H9 (cell line): ENCODE measurements around the gene SPTBN5. TPM values are rescaled to one million over a fixed set of nuclear protein-coding genes. Genes with fewer than 3 reads are reported as not detected.

Experiments
- DNase-seq: peaks from one replicate; pipeline ENCODE4 v3.0.0-alpha.2; 2017
- H2AFZ ChIP-seq: one replicate; pipeline ENCODE4 v1.6.1; 2013; ENCODE audit warnings: mild to moderate bottlenecking, low read length, control low read depth, moderate library complexity
- H2AK5ac ChIP-seq: 2 replicates; pipeline ENCODE4 v1.6.1; 2013; ENCODE audit warnings: low read length, control low read depth, mixed read lengths; ENCODE audit not compliant: insufficient read length
- H2BK120ac ChIP-seq: one replicate; pipeline ENCODE4 v1.6.1; 2013; ENCODE audit warnings: low read depth, mild to moderate bottlenecking, low read length, control low read depth, inconsistent platforms; ENCODE audit not compliant: poor library complexity, severe bottlenecking
- H2BK12ac ChIP-seq: 2 replicates; pipeline ENCODE4 v1.6.1; 2013; ENCODE audit warnings: low read length, control low read depth, mixed read lengths, low read depth; ENCODE audit not compliant: insufficient read length
- H2BK15ac ChIP-seq: 2 replicates; pipeline ENCODE4 v1.6.1; 2013; ENCODE audit warnings: low read depth, low read length, control low read depth
- H2BK20ac ChIP-seq: one replicate; pipeline ENCODE4 v1.6.1; 2013; ENCODE audit warnings: low read depth, mild to moderate bottlenecking, low read length, control low read depth, inconsistent platforms; ENCODE audit not compliant: poor library complexity, severe bottlenecking
- H2BK5ac ChIP-seq: 2 replicates; pipeline ENCODE4 v1.6.1; 2013; ENCODE audit warnings: low read length, control low read depth, mixed read lengths; ENCODE audit not compliant: insufficient read length
- H3K14ac ChIP-seq: 2 replicates; pipeline ENCODE4 v1.6.1; 2013; ENCODE audit warnings: low read length, control low read depth; ENCODE audit not compliant: insufficient read depth
- H3K18ac ChIP-seq: 2 replicates; pipeline ENCODE4 v1.6.1; 2013; ENCODE audit warnings: low read depth, mild to moderate bottlenecking, mixed read lengths, low read length, control low read depth; ENCODE audit not compliant: insufficient read length
- H3K23ac ChIP-seq: 2 replicates; pipeline ENCODE4 v1.6.1; 2013; ENCODE audit warnings: low read length, control low read depth, mixed read lengths, low read depth; ENCODE audit not compliant: insufficient read length
- H3K23me2 ChIP-seq: 2 replicates; pipeline ENCODE4 v1.6.1; 2013; ENCODE audit warnings: low read depth, mild to moderate bottlenecking, mixed read lengths, low read length, control low read depth; ENCODE audit not compliant: insufficient read length, poor library complexity, severe bottlenecking
- H3K27ac ChIP-seq: 2 replicates; pipeline ENCODE4 v1.5.1; 2013; ENCODE audit warnings: low read length, control low read depth, mixed read lengths, low read depth; ENCODE audit not compliant: insufficient read length
- H3K27me3 ChIP-seq: 2 replicates; pipeline ENCODE4 v1.6.1; 2013; ENCODE audit warnings: low read length, control low read depth, inconsistent platforms; ENCODE audit not compliant: insufficient read depth
- H3K4ac ChIP-seq: 2 replicates; pipeline ENCODE4 v1.6.1; 2013; ENCODE audit warnings: low read depth, mild to moderate bottlenecking, control low read depth, inconsistent platforms, low read length, moderate library complexity
- H3K4me1 ChIP-seq: 2 replicates; pipeline ENCODE4 v1.6.1; 2013; ENCODE audit warnings: low read length, control low read depth, inconsistent platforms; ENCODE audit not compliant: insufficient read depth
- H3K4me2 ChIP-seq: 2 replicates; pipeline ENCODE4 v1.6.1; 2013; ENCODE audit warnings: low read length, control low read depth, mixed read lengths; ENCODE audit not compliant: insufficient read length, insufficient read depth
- H3K56ac ChIP-seq: 2 replicates; pipeline ENCODE4 v1.6.1; 2013; ENCODE audit warnings: low read depth, mild to moderate bottlenecking, mixed read lengths, low read length, control low read depth; ENCODE audit not compliant: insufficient read length
- H3K79me1 ChIP-seq: 2 replicates; pipeline ENCODE4 v1.6.1; 2013; ENCODE audit warnings: low read depth, mild to moderate bottlenecking, moderate library complexity, low read length, control low read depth, inconsistent platforms; ENCODE audit not compliant: insufficient read depth, poor library complexity, severe bottlenecking
- H3K79me2 ChIP-seq: 2 replicates; pipeline ENCODE4 v1.6.1; 2013; ENCODE audit warnings: low read length, control low read depth, inconsistent platforms; ENCODE audit not compliant: insufficient read depth
- H3K9ac ChIP-seq: 2 replicates; pipeline ENCODE4 v1.6.1; 2013; ENCODE audit warnings: low read length, control low read depth, mixed read lengths; ENCODE audit not compliant: insufficient read length; ENCODE audit errors: extremely low read depth
- H3K9me3 ChIP-seq: one replicate; pipeline ENCODE4 v1.6.1; 2013; ENCODE audit warnings: low read depth, low read length, inconsistent platforms; ENCODE audit not compliant: control insufficient read depth
- H3T11ph ChIP-seq: one replicate; pipeline ENCODE4 v1.6.1; 2013; ENCODE audit warnings: mild to moderate bottlenecking, low read length, control low read depth, inconsistent platforms
- H4K20me1 ChIP-seq: one replicate; pipeline ENCODE4 v1.6.1; 2013; ENCODE audit not compliant: control insufficient read depth, insufficient read length, insufficient read depth
- H4K5ac ChIP-seq: 2 replicates; pipeline ENCODE4 v1.6.1; 2013; ENCODE audit warnings: low read depth, mild to moderate bottlenecking, mixed read lengths, low read length, control low read depth; ENCODE audit not compliant: insufficient read length
- H4K8ac ChIP-seq: replicated peaks from 2 replicates; pipeline ENCODE4 v1.6.1; 2013; ENCODE audit warnings: low read length, control low read depth, mixed read lengths, low read depth; ENCODE audit not compliant: insufficient read length
- H4K91ac ChIP-seq: 2 replicates; pipeline ENCODE4 v1.6.1; 2013; ENCODE audit warnings: low read depth, mild to moderate bottlenecking, moderate library complexity, mixed read lengths, low read length, control low read depth; ENCODE audit not compliant: insufficient read length
- H3K27ac Mint-ChIP-seq, 3 experiments: 2 replicates in 2 of 3; 3 replicates in 1 of 3; pipeline ENCODE4 v1.8.0; 2020 to 2021; ENCODE audit warnings: mixed read lengths in 3 of 3, mild to moderate bottlenecking in 1 of 3, moderate library complexity in 1 of 3
- H3K27me3 Mint-ChIP-seq: 2 replicates; pipeline ENCODE4 v1.8.0; 2021; ENCODE audit warnings: low read depth, mild to moderate bottlenecking, moderate library complexity, mixed read lengths
- H3K36me3 Mint-ChIP-seq, 3 experiments: 2 replicates in 2 of 3; 3 replicates in 1 of 3; pipeline ENCODE4 v1.8.0; 2020 to 2021; ENCODE audit warnings: low read depth in 3 of 3, mixed read lengths in 3 of 3; ENCODE audit not compliant: insufficient read depth in 1 of 3
- H3K4me1 Mint-ChIP-seq, 2 experiments: 2 replicates each; pipeline ENCODE4 v1.8.0; 2020; ENCODE audit warnings: mixed read lengths in 2 of 2
- H3K4me3 Mint-ChIP-seq, 2 experiments: 2 replicates in 1 of 2; 3 replicates in 1 of 2; pipeline ENCODE4 v1.8.0; 2020 to 2021; ENCODE audit warnings: mild to moderate bottlenecking in 2 of 2, mixed read lengths in 2 of 2, moderate library complexity in 1 of 2
- H3K9me3 Mint-ChIP-seq, 2 experiments: 2 replicates in 1 of 2; 3 replicates in 1 of 2; pipeline ENCODE4 v1.8.0; 2020; ENCODE audit warnings: mild to moderate bottlenecking in 2 of 2, mixed read lengths in 2 of 2, moderate library complexity in 1 of 2
- WGBS: extraction: QIAGEN DNeasy Blood & Tissue Kit; methylation state at CpG from one replicate; pipeline ENCODE4 v1.1.7; 2013; ENCODE audit warnings: missing lambda C conversion rate, low lambda C conversion rate, mixed read lengths; ENCODE audit not compliant: insufficient read length; ENCODE audit errors: extremely low coverage; 5-methylcytosine and 5-hydroxymethylcytosine counted together
- total RNA-seq: library from RNA; stranded (reverse); gene quantifications from 2 replicates; pipeline ENCODE4 v1.2.1, GENCODE V29; 2021
- TF ChIP-seq, protein P1 (sequence below): fragments of 200-600 bp; sonication (generic); conservative IDR thresholded peaks from 3 replicates; pipeline ENCODE4 v1.8.0; 2021; ENCODE audit warnings: antibody characterized with exemption, mild to moderate bottlenecking

The SPTBN5 gene
- total RNA-seq, 1 experiment from 2014 or later = 0.90 TPM

DNA sequence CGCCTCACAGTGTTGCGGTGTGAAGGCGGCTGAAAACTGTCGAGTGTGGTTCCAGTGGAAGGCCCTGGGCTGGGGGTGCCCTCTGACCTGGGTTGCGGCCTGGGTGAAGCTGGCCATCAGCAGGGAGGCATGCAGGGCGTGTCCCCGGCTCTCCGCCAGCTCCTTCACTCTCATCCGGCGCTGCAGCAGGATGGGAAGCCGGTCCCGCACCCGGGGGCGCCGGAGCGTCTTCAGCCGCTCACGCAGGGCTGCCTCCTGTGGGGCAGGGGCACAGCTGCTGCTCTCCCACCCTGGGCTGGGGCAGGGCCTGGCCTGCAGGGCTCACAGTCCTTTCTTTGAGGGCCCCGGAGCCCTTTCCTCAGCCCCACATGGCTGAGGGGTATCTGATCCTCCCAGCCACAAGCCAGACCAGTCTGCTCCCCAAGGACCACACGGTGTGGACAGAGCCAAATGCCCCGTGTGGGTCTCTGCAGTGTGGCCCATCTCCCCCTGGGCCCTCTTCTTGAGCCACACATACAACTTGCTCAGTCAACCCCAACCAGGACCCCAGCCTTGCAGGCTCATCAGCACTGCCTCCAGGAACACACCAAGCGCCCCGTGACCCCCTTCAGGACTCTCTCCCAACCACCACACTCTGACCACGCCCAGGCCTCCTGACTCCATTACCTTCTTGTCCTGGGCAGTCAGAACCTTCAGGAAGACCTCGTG lies 26.8 kb downstream of the SPTBN5 start:
- Mint-ChIP-seq H3K4me1 (peaks cover 10 to 16% of the 10 kb centered on the region in 2 experiments), H3K9me3 (no peaks in the 10 kb centered on the region), H3K36me3 (no peaks in the 10 kb centered on the region), H3K27me3 (no peaks in the 10 kb centered on the region; the same call in none of the 2 replicates), H3K27ac (peak overlapping the region in 1 of 3 experiments; percentile 94; a peak in 3 of 7 replicates), H3K4me3 (no peak overlapping the region)
- H2BK12ac ChIP-seq = no peak overlapping the region
- H4K8ac ChIP-seq = no peak overlapping the region
- H2BK20ac ChIP-seq = no peak overlapping the region
- H4K91ac ChIP-seq = no peak overlapping the region
- no peak overlapping the region for H3K4ac ChIP-seq
- no peak overlapping the region for H2BK120ac ChIP-seq
- no peak for DNase-seq
- no peak overlapping the region; the same call in 1 of the 2 replicates for H3K14ac ChIP-seq
- H3K23ac ChIP-seq = no peak overlapping the region
- H2AK5ac ChIP-seq = no peak overlapping the region
- H3T11ph ChIP-seq = no peak overlapping the region
- H3K27me3 ChIP-seq = no peaks in the 10 kb centered on the region
- no peaks in the 10 kb centered on the region for H3K23me2 ChIP-seq
- no peaks in the 10 kb centered on the region for H3K4me1 ChIP-seq
- H3K79me1 ChIP-seq = no peaks in the 10 kb centered on the region
- no peak overlapping the region for H4K5ac ChIP-seq
- no peak overlapping the region for H2BK15ac ChIP-seq
- H3K18ac ChIP-seq = no peak overlapping the region
- H3K9me3 ChIP-seq = no peaks in the 10 kb centered on the region
- no CpG with 5 or more reads among the region's 25 CpGs for WGBS
- no peaks in the 10 kb centered on the region for H3K79me2 ChIP-seq
- H3K4me2 ChIP-seq = no peak overlapping the region
- TF ChIP-seq, protein P1, sequence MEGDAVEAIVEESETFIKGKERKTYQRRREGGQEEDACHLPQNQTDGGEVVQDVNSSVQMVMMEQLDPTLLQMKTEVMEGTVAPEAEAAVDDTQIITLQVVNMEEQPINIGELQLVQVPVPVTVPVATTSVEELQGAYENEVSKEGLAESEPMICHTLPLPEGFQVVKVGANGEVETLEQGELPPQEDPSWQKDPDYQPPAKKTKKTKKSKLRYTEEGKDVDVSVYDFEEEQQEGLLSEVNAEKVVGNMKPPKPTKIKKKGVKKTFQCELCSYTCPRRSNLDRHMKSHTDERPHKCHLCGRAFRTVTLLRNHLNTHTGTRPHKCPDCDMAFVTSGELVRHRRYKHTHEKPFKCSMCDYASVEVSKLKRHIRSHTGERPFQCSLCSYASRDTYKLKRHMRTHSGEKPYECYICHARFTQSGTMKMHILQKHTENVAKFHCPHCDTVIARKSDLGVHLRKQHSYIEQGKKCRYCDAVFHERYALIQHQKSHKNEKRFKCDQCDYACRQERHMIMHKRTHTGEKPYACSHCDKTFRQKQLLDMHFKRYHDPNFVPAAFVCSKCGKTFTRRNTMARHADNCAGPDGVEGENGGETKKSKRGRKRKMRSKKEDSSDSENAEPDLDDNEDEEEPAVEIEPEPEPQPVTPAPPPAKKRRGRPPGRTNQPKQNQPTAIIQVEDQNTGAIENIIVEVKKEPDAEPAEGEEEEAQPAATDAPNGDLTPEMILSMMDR = no peak
- H3K27ac ChIP-seq = no peak overlapping the region
- H3K9ac ChIP-seq = no peak overlapping the region
- H4K20me1 ChIP-seq = no peaks in the 10 kb centered on the region
- H2AFZ ChIP-seq = no peak overlapping the region
- no peak overlapping the region for H3K56ac ChIP-seq
- H2BK5ac ChIP-seq = no peak overlapping the region
